Kidney (tissue), 14 donors: ENCODE data around the gene STAT5B. TPM values are rescaled to one million over a fixed set of nuclear protein-coding genes. Genes with fewer than 3 reads are reported as not detected.
A peak's percentile ranks its signal among the peaks of the same experiment; 100 is the strongest.

Experiments used
- DNase-seq, 5 donors: peaks; one replicate each; pipeline ENCODE4 v3.0.0-alpha.2; 2013 to 2020
- FAIRE-seq: peaks from 2 replicates; lab custom pipeline; 2012; peaks lifted over from hg19 to GRCh38; lab: Jason Lieb, UNC
- H3K27ac ChIP-seq, 2 donors: one replicate each; pipeline ENCODE4 v1.7.0; 2013; ENCODE audit warnings: low read depth in 2 of 2, low read length in 2 of 2, inconsistent platforms in 1 of 2
- H3K27me3 ChIP-seq: one replicate; pipeline ENCODE4 v1.7.1; 2013; ENCODE audit warnings: low read length, inconsistent platforms; ENCODE audit not compliant: control insufficient read depth, insufficient read depth
- H3K36me3 ChIP-seq, 3 donors: one replicate each; pipeline versions ENCODE4 v1.7.0 to v1.7.1; 2013; ENCODE audit warnings: low read length in 3 of 3, control low read depth in 1 of 3, inconsistent platforms in 1 of 3; ENCODE audit not compliant: insufficient read depth in 3 of 3, control insufficient read depth in 2 of 3
- H3K4me1 ChIP-seq, 3 donors: one replicate each; pipeline versions ENCODE4 v1.7.0 to v1.7.1; 2013; ENCODE audit warnings: low read length in 3 of 3, inconsistent platforms in 1 of 3, low read depth in 1 of 3; ENCODE audit not compliant: control insufficient read depth in 2 of 3, insufficient read depth in 2 of 3
- H3K4me3 ChIP-seq, 3 donors: one replicate each; pipeline versions ENCODE4 v1.7.0 to v1.8.1; 2013; ENCODE audit warnings: low read length in 3 of 3, control low read depth in 1 of 3, inconsistent platforms in 1 of 3
- H3K9ac ChIP-seq, 3 donors: one replicate each; pipeline versions ENCODE4 v1.7.0 to v1.7.1; 2013; ENCODE audit warnings: low read length in 3 of 3, control low read depth in 1 of 3, inconsistent platforms in 1 of 3
- H3K9me3 ChIP-seq, 3 donors: one replicate each; pipeline versions ENCODE4 v1.7.0 to v1.7.1; 2013; ENCODE audit warnings: low read length in 3 of 3, control low read depth in 1 of 3, inconsistent platforms in 1 of 3; ENCODE audit not compliant: control insufficient read depth in 2 of 3, insufficient read depth in 1 of 3
- CTCF ChIP-seq: IDR thresholded peaks from 3 replicates; pipeline ENCODE4 v1.5.1; 2012; ENCODE audit warnings: mild to moderate bottlenecking, moderate library complexity, borderline replicate concordance; ENCODE audit not compliant: insufficient read depth; ENCODE audit errors: extremely low read depth
- intact Hi-C: fragments of 100-400 bp; cut with DNase I; formaldehyde crosslinking; loops from one replicate; pipeline ENCODE4 v1.11.1; 2022
- polyA plus RNA-seq: library from polyadenylated mRNA; stranded (reverse); fragments of 350-450 nt; fragmentation: Illumina TruSeq; extraction: RNeasy Lipid Tissue Mini Kit (QIAGEN cat#74804); gene quantifications from one replicate; pipeline ENCODE4 v1.2.3, GENCODE V29; 2014; ENCODE audit warnings: low read depth, low replicate concordance; ENCODE audit not compliant: insufficient read depth
- total RNA-seq: library from RNA; stranded (reverse); fragmentation: NEBNext Ultra II Directional; extraction: Animal tissue kit (Norgen Biotek cat#: 25700); gene quantifications from one replicate; pipeline ENCODE4 v1.2.1, GENCODE V29; 2021
- donor health status: control.
- donor health status: control.
- donor health status: control.
- donor health status: control.
- donor health status: control.
- donor health status: DM: yes; HTN: yes; CAD: no.
- donor health status: Normal renal cell carcinoma (clear cell type).

STAT5B gene
- total and polyA plus RNA-seq, 2 donors from 2014 or later: 20.4 to 68.0 TPM

- H3K4me3 ChIP-seq: no peak overlapping the region
- no peak overlapping the region for H3K27ac ChIP-seq
- intact Hi-C loops: no loop called here
- H3K36me3 ChIP-seq: no peaks in the 10 kb centered on the region
- peak; percentile 24 for TF ChIP-seq CTCF
- H3K4me1 ChIP-seq: no peaks in the 10 kb centered on the region
- no peak for DNase-seq
- FAIRE-seq: no peak
- no peaks in the 10 kb centered on the region for H3K9me3 ChIP-seq
- no peaks in the 10 kb centered on the region for H3K27me3 ChIP-seq
- H3K9ac ChIP-seq: no peak overlapping the region
Observed at GRCh38 chr17:42163113-42163512, 113.1 kb downstream of the STAT5B start.

GRCh38 chr17:42160531-42160910 lies 115.7 kb downstream of the STAT5B start:
- H3K9ac ChIP-seq: no peak overlapping the region
- H3K27ac ChIP-seq: no peak overlapping the region
- no peak overlapping the region for H3K4me3 ChIP-seq
- TF ChIP-seq CTCF: no peak
- peaks cover 0 to 3% (median 0%) of the 10 kb centered on the region in 3 donors for H3K4me1 ChIP-seq
- intact Hi-C loops: no loop called here
- FAIRE-seq (no peak), DNase-seq (no peak)
- no peaks in the 10 kb centered on the region for H3K36me3 ChIP-seq
- H3K9me3 ChIP-seq: no peaks in the 10 kb centered on the region
- no peaks in the 10 kb centered on the region for H3K27me3 ChIP-seq

GRCh38 chr17:42159796-42160530 lies 116.2 kb downstream of the STAT5B start:
- no peak overlapping the region for H3K4me3 ChIP-seq
- no peak overlapping the region for H3K27ac ChIP-seq
- no peak for FAIRE-seq
- DNase-seq: no peak
- peaks cover 0 to 4% (median 0%) of the 10 kb centered on the region in 3 donors for H3K4me1 ChIP-seq
- no peaks in the 10 kb centered on the region for H3K36me3 ChIP-seq
- no peaks in the 10 kb centered on the region for H3K9me3 ChIP-seq
- intact Hi-C loops: no loop called here
- no peak overlapping the region for H3K9ac ChIP-seq
- no peaks in the 10 kb centered on the region for H3K27me3 ChIP-seq
- no peak for TF ChIP-seq CTCF

GRCh38 chr17:42155614-42156045 lies 120.6 kb downstream of the STAT5B start:
- FAIRE-seq: no peak

More at GRCh38 chr17:42155614-42156045, 120.6 kb downstream of the STAT5B start:
- intact Hi-C loops: no loop called here
- Histone ChIP-seq H3K36me3 (no peaks in the 10 kb centered on the region), H3K9me3 (no peaks in the 10 kb centered on the region), H3K4me1 (peaks cover 0 to 18% (median 9%) of the 10 kb centered on the region in 3 donors), H3K4me3 (peak overlapping the region; percentile 53 to 61 (median 58)), H3K9ac (peak overlapping the region in 1 of 3 donors; percentile 31), H3K27ac (no peak overlapping the region), H3K27me3 (no peaks in the 10 kb centered on the region)
- no peak for TF ChIP-seq CTCF
- DNase-seq: peak in 1 of 5 donors; percentile 48
